ENCODE results near the gene SOCS1. TPM values are rescaled to one million over a fixed set of nuclear protein-coding genes. Genes with fewer than 3 reads are reported as not detected.

The SOCS1 gene
- total RNA-seq, 2 experiments from 2014 or later, result 23.4 to 47.1 TPM

DNA sequence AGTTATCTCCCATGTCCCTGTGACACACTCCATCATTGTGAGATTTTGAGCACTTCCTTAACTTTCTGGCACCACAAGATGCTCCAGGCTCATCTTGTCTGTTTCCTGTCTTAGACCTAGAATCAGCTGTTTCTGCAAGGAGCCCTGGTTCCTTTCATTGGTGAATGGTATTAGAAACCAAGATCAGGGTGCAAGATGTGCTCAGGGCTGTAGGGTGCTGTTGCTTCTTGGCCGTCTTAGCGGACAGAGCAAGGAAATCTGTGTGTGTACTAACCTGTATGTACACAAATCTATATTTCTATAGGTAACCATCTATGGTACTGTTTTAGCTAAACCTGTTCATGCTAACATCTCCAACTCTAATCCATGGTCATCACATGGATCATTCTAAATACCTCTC is 33.2 kb upstream of the SOCS1 start:
- H4K20me1 ChIP-seq (ENCODE audit: insufficient read depth, low read length), result no peaks in the 10 kb centered on the region

GRCh38 chr16:11285842-11286241 is 29.8 kb upstream of the SOCS1 start:
- Histone ChIP-seq H3K9me2 (ENCODE audit: insufficient read depth, low read length) (no peaks in the 10 kb centered on the region), H3K36me3 (ENCODE audit: insufficient read depth, low read length) (no peaks in the 10 kb centered on the region), H3K4me2 (ENCODE audit: low read length) (no peak overlapping the region), H3K27ac (ENCODE audit: low read depth, low read length, poor library complexity, severe bottlenecking) (no peak overlapping the region), H3K79me2 (ENCODE audit: insufficient read depth, low read depth, low read length) (no peaks in the 10 kb centered on the region), H4K20me1 (ENCODE audit: insufficient read depth, low read length) (no peaks in the 10 kb centered on the region), H2AFZ (ENCODE audit: low read length) (no peak overlapping the region), H3K9me3 (ENCODE audit: low read length) (no peaks in the 10 kb centered on the region), H3K4me1 (ENCODE audit: insufficient read depth, low read length, poor library complexity, severe bottlenecking) (peaks cover 5% of the 10 kb centered on the region), H3K4me3 (ENCODE audit: low read depth, low read length, poor library complexity, severe bottlenecking) (no peak overlapping the region)
- DNase-seq (ENCODE audit: low spot score), result no peak
- intact Hi-C loops (cut with micrococcal nuclease; ENCODE audit: unreplicated experiment), result no loop called here
- ChIA-PET POLR2A (interaction anchor here (0.6 kb wide), 1 partner anchor 9 kb away, joined by 3 read pairs; no protein-coding TSS in a partner anchor), CTCF (ENCODE audit: unreplicated experiment) (no interaction called here)
- no peak for TF ChIP-seq CTCF (conservative IDR thresholded peaks at IDR 0.05; ENCODE audit: low read length)
- no peak for TF ChIP-seq EZH2phosphoT487 (IDR thresholded peaks at IDR 0.05; ENCODE audit: borderline replicate concordance, low read depth, low read length)
- no TSS peak for BruUV-seq (replicated peaks)

More for the DNA sequence above, 33.2 kb upstream of the SOCS1 start:
- Histone ChIP-seq H3K79me2 (ENCODE audit: insufficient read depth, low read depth, low read length) (no peaks in the 10 kb centered on the region), H3K4me1 (ENCODE audit: insufficient read depth, low read length, poor library complexity, severe bottlenecking) (peaks cover 28% of the 10 kb centered on the region), H3K27ac (ENCODE audit: low read depth, low read length, poor library complexity, severe bottlenecking) (no peak overlapping the region), H2AFZ (ENCODE audit: low read length) (no peak overlapping the region), H3K4me3 (ENCODE audit: low read depth, low read length, poor library complexity, severe bottlenecking) (no peak overlapping the region), H3K9me3 (ENCODE audit: low read length) (no peaks in the 10 kb centered on the region), H3K4me2 (ENCODE audit: low read length) (no peak overlapping the region), H3K36me3 (ENCODE audit: insufficient read depth, low read length) (no peaks in the 10 kb centered on the region), H3K9me2 (ENCODE audit: insufficient read depth, low read length) (no peaks in the 10 kb centered on the region)
- BruUV-seq (replicated peaks), result no TSS peak
- intact Hi-C loops (cut with micrococcal nuclease; ENCODE audit: unreplicated experiment), result no loop called here
- ChIA-PET CTCF (ENCODE audit: unreplicated experiment) (interaction anchor here (1.1 kb wide), 1 partner anchor 34 kb away, joined by 3 read pairs; the partner anchor contains the start of gene SOCS1), POLR2A (interaction anchor here (0.7 kb wide), 1 partner anchor 64 kb away, joined by 4 read pairs; no protein-coding TSS in a partner anchor)
- TF ChIP-seq EZH2phosphoT487 (IDR thresholded peaks at IDR 0.05; ENCODE audit: borderline replicate concordance, low read depth, low read length) (no peak), CTCF (conservative IDR thresholded peaks at IDR 0.05; ENCODE audit: low read length) (no peak)
- DNase-seq (ENCODE audit: low spot score), result no peak

DNA sequence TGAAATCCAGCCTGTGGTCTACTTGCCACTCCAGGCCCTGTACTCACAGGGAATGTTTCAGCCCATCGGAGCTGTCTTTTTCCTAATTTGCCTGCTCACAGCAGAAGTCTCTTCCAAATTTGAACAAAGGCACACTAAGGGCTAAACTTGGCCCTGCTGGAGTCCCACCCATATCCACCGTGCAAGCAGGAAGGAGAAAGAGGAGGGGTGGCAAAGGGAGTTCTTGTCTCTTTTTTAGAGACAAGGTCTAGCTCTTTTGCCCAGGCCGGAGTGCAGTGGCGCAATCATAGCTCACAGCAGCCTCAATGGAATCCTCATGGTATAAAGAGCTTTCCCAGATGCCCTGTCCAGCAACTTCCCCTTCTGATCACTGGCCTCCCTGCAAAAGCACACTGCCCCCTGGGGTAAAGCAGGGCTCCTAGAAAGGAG is 27.8 kb upstream of the SOCS1 start:
- no peak overlapping the region for H3K4me2 ChIP-seq (ENCODE audit: low read length)
- DNase-seq (ENCODE audit: low spot score), result no peak
- TF ChIP-seq CTCF (conservative IDR thresholded peaks at IDR 0.05; ENCODE audit: low read length), result no peak
- TF ChIP-seq EZH2phosphoT487 (IDR thresholded peaks at IDR 0.05; ENCODE audit: borderline replicate concordance, low read depth, low read length), result no peak
- no peaks in the 10 kb centered on the region for H3K9me2 ChIP-seq (ENCODE audit: insufficient read depth, low read length)
- H3K9me3 ChIP-seq (ENCODE audit: low read length), result no peaks in the 10 kb centered on the region
- H3K79me2 ChIP-seq (ENCODE audit: insufficient read depth, low read depth, low read length), result no peaks in the 10 kb centered on the region
- CTCF ChIA-PET (ENCODE audit: unreplicated experiment), result interaction anchor here (0.9 kb wide), 1 partner anchor 28 kb away, joined by 3 read pairs; the partner anchor contains the start of gene SOCS1
- H2AFZ ChIP-seq (ENCODE audit: low read length), result no peak overlapping the region
- no peak overlapping the region for H3K4me3 ChIP-seq (ENCODE audit: low read depth, low read length, poor library complexity, severe bottlenecking)
- H3K4me1 ChIP-seq (ENCODE audit: insufficient read depth, low read length, poor library complexity, severe bottlenecking), result peaks cover 16% of the 10 kb centered on the region
- POLR2A ChIA-PET, result interaction anchor here (0.8 to 1.5 kb wide), 5 partner anchors 10 to 36 kb away, joined by 3 to 4 read pairs (median 4); partner anchors contain the start of gene PRM3
- H3K27ac ChIP-seq (ENCODE audit: low read depth, low read length, poor library complexity, severe bottlenecking), result no peak overlapping the region
- no peaks in the 10 kb centered on the region for H3K36me3 ChIP-seq (ENCODE audit: insufficient read depth, low read length)
- no TSS peak for BruUV-seq (replicated peaks)
- intact Hi-C loops (cut with micrococcal nuclease; ENCODE audit: unreplicated experiment), result no loop called here
- H4K20me1 ChIP-seq (ENCODE audit: insufficient read depth, low read length), result no peaks in the 10 kb centered on the region

Measured in OCI-LY7 (cell line).